HepG2 (cell line): ENCODE data around the gene PID1.

Experiments
- BRCA1 ChIP-seq: sonication (generic); formaldehyde crosslinking; IDR thresholded peaks from 2 replicates; pipeline ENCODE4 v1.4.0; 2020; ENCODE audit warnings: missing genetic modification reagents
- RBAK ChIP-seq: sonication (generic); formaldehyde crosslinking; IDR thresholded peaks from 2 replicates; pipeline ENCODE4 v1.5.1; 2020; ENCODE audit warnings: mild to moderate bottlenecking, missing genetic modification reagents

- no peak for TF ChIP-seq RBAK (CRISPR knock-in tag)
- TF ChIP-seq BRCA1 (CRISPR knock-in tag), result no peak
Observed at GRCh38 chr2:229297247-229297646, 26.2 kb upstream of the PID1 start.
